ENCODE results near the gene PTPRE.

DNA sequence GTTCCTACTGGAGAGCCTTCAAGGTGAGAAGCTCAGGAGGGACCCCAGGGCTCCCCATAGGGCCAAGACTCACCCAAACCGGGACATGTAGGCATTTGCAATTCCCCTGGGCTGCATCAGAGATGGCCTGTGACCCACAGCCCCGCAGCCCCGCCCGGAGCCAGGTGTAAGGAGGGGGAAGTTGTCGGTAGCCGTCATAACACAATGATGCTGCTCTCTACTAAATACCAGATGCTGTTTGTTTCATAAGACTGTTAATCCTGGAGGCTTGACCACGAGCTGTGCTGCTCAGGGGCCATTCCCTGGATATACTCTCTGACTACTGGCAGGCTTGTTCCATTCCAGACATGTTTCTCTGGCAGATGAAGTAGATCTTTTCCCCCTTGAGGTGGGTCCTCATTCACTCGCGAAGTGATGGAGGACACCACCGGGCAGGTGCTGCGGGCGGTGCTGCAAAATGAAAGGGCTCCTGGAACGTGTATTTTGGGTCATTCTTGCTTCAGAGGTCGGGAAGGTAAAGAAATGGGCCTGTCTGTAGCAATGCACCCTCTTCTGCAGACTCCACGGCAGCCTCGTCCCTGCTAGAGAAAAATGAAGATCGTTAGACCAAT lies 158.2 kb downstream of the PTPRE start:
- TF ChIP-seq, protein P1, sequence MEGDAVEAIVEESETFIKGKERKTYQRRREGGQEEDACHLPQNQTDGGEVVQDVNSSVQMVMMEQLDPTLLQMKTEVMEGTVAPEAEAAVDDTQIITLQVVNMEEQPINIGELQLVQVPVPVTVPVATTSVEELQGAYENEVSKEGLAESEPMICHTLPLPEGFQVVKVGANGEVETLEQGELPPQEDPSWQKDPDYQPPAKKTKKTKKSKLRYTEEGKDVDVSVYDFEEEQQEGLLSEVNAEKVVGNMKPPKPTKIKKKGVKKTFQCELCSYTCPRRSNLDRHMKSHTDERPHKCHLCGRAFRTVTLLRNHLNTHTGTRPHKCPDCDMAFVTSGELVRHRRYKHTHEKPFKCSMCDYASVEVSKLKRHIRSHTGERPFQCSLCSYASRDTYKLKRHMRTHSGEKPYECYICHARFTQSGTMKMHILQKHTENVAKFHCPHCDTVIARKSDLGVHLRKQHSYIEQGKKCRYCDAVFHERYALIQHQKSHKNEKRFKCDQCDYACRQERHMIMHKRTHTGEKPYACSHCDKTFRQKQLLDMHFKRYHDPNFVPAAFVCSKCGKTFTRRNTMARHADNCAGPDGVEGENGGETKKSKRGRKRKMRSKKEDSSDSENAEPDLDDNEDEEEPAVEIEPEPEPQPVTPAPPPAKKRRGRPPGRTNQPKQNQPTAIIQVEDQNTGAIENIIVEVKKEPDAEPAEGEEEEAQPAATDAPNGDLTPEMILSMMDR (conservative IDR thresholded peaks at IDR 0.05), result no peak
- no peak for TF ChIP-seq EZH2 (IDR thresholded peaks at IDR 0.05; ENCODE audit: low read depth)
